Adipose tissue (tissue), 3 donors: Measurements from ENCODE around the gene NCEH1. TPM values are rescaled to one million over a fixed set of nuclear protein-coding genes. Genes with fewer than 3 reads are reported as not detected.

Experiments
- H3K27ac ChIP-seq: one replicate; pipeline ENCODE4 v1.5.1; 2013; ENCODE audit warnings: low read depth, low read length
- WGBS, 3 donors: extraction: QIAGEN DNeasy Blood & Tissue Kit; methylation state at CpG; one replicate each; pipeline ENCODE4 v1.1.7; 2013; 5-methylcytosine and 5-hydroxymethylcytosine counted together
- polyA plus RNA-seq, 3 donors: library from polyadenylated mRNA; stranded (reverse); fragments of 200-250 nt; gene quantifications; one replicate each; pipeline ENCODE4 v1.2.3, GENCODE V29; 2013
- donor health status: healthy with polysubstance abuse.
- donor health status: Bipolar disorder and iron deficiency.
- donor health status: healthy.

The NCEH1 gene
- polyA plus RNA-seq, 3 donors, result 2.0 to 3.0 (median 2.2) TPM

DNA sequence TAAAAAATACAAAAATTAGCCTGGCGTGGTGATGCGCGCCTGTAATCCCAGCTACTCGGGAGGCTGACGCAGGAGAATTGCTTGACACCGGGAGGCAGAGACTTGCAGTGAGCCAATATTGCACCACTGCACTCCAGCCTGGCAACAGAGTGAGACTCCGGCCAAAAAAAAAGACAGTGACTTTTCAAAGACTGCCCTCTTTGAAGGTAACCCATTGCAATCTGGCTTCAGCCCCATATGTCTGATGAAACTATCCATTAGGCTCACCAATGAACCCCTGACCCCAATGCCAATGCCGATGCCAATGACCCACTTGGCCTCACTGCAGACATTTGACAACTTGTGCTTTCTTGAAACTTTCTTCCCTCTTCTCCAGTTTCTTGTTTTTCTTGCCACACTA lies 54.3 kb downstream of the NCEH1 start:
- no peak overlapping the region for H3K27ac ChIP-seq
- WGBS, 3 donors, result 88 to 98% (median 89%) methylated on average over 8 of the region's 8 CpGs

DNA sequence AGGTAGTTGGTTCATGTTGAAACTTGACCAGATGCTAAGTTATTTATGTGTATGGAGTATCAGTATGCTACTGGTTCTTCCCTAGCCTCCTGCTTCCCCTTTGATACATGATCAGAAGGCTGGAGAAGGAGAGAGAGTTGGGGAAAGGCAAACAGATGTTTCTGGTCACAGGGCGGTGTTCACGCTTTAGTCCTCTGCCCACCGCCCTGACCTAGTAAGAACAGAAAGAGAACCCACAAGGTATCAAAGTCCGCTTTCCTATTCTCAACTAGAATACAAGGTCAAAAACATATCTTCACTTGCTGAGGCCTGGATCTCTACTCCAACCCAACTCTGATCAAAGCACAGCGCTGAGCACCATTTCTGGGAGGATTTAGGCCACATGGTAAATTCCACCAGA lies 55.5 kb downstream of the NCEH1 start:
- no peak overlapping the region for H3K27ac ChIP-seq
- WGBS, 3 donors, result 94 to 98% (median 95%) methylated on average over 5 of the region's 5 CpGs

GRCh38 chr3:172654470-172654869 lies 56.4 kb downstream of the NCEH1 start:
- 82 to 94% (median 93%) methylated on average over 5 of the region's 5 CpGs for WGBS, 3 donors
- no peak overlapping the region for H3K27ac ChIP-seq

- no peak overlapping the region for H3K27ac ChIP-seq
- WGBS, 3 donors, result 82 to 98% (median 94%) methylated on average over 2 of the region's 2 CpGs
These were observed 57.8 kb downstream of the NCEH1 start for GRCh38 chr3:172653004-172653572.

GRCh38 chr3:172651936-172652625 lies 58.8 kb downstream of the NCEH1 start:
- H3K27ac ChIP-seq, result no peak overlapping the region
- 0 to 50% (median 0%) methylated on average over 1 of the region's 1 CpG for WGBS, 3 donors

- H3K27ac ChIP-seq, result no peak overlapping the region
- WGBS, 3 donors, result 95 to 97% (median 96%) methylated on average over 6 of the region's 6 CpGs
These were observed 60.9 kb downstream of the NCEH1 start for GRCh38 chr3:172649987-172650386.

GRCh38 chr3:172648747-172649146 lies 62.1 kb downstream of the NCEH1 start:
- no peak overlapping the region for H3K27ac ChIP-seq
- WGBS, 3 donors, result 66 to 93% (median 74%) methylated on average over 9 of the region's 9 CpGs

- 53 to 89% (median 77%) methylated on average over 14 of the region's 14 CpGs for WGBS, 3 donors
- no peak overlapping the region for H3K27ac ChIP-seq
These were observed 63.0 kb downstream of the NCEH1 start for GRCh38 chr3:172647823-172648222.

DNA sequence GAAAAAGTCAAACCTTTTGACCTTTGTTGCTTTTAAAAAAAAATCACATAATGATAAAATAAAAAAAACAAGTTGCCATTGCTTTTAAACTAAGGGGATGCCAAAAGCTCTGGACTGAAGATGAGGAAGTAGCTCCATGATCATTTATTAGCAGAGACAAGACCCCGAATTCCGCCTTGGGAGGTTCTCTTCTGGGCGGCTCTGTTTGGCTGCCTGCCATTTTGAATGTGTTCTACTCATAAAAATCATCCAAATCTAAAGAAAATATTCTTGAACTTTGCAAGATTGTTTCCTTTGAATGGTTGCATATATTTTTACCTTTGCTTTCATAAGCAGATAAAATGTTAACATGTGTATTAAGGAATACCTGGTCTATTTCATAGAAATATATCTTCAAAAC lies 63.8 kb downstream of the NCEH1 start:
- 46 to 63% (median 59%) methylated on average over 3 of the region's 3 CpGs for WGBS, 3 donors
- H3K27ac ChIP-seq, result no peak overlapping the region

DNA sequence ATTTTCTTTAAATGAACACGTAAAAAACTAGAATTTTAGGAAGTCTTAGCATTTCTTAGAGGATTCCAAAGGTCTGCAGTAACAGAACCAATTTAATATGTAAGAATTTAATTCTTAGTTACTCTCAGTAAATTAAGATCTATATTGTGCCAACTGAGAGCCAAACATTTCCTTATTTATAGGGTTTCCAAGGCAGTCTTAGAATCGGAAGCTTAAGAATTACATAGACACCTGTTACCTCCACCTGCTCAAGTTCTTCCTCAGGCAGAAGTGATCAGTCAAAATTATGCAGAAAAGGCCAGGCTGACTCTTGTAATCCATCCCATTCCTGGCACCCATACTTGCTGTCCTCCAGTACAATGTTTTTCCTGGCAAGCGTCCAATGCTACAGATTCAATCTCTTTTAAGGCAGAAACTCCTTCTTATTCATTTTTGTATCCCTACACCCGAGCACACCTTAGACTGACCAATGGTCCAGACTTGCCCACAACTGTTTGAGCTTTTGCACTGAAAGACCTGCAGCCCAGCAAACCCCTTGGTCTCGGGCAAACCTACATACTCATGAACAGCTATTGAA lies 64.3 kb downstream of the NCEH1 start:
- WGBS, 3 donors, result 64 to 72% (median 68%) methylated on average over 5 of the region's 5 CpGs

GRCh38 chr3:172644258-172644657 lies 66.6 kb downstream of the NCEH1 start:
- WGBS, 3 donors, result 95 to 97% (median 97%) methylated on average over 3 of the region's 3 CpGs
- no peak overlapping the region for H3K27ac ChIP-seq

More for the DNA sequence above, 64.3 kb downstream of the NCEH1 start:
- H3K27ac ChIP-seq, result no peak overlapping the region

- no peak overlapping the region for H3K27ac ChIP-seq
- WGBS, 3 donors, result 66 to 77% (median 71%) methylated on average over 5 of the region's 5 CpGs
These were observed 67.2 kb downstream of the NCEH1 start for GRCh38 chr3:172643506-172644179.

DNA sequence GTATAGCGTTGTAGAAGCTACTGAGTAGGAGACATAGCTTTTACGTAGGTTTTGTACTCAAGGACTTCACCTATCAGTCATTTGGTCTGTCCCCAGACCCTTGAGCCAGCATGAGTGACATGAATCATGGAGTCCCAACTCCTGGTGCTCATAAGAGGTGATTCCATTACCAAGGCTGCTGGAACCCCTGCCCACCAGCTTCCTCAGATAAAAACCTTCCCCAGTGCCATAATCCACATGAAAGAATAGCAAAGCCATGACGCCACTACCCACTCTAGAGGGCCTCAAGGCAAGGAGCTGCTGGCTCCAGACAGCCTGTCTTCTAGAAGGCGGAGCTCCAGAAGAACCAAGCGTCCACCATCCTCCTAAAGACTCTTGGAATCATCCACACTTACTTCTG lies 69.6 kb downstream of the NCEH1 start:
- no peak overlapping the region for H3K27ac ChIP-seq
- 95 to 97% (median 96%) methylated on average over 5 of the region's 5 CpGs for WGBS, 3 donors

DNA sequence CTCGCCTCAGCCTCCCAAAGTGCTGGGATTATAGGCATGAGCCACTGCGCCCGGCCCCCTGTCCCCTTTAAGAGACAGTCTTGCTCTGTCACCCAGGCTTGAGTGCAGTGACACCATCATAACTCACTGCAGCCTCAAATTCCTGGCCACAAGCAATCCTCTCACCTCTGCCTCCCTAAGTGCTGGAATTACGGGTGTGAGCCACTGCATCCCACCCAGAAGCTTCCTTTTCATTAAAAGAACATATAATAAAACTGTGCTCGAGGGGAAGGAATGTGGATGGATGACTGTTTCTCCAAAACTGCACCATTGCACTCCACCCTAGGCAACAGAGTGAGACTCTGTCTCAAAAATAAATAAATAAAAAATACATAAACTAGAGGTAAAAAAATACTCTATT lies 70.1 kb downstream of the NCEH1 start:
- 87 to 95% (median 92%) methylated on average over 4 to 5 of the region's 5 CpGs for WGBS, 3 donors
- H3K27ac ChIP-seq, result no peak overlapping the region

DNA sequence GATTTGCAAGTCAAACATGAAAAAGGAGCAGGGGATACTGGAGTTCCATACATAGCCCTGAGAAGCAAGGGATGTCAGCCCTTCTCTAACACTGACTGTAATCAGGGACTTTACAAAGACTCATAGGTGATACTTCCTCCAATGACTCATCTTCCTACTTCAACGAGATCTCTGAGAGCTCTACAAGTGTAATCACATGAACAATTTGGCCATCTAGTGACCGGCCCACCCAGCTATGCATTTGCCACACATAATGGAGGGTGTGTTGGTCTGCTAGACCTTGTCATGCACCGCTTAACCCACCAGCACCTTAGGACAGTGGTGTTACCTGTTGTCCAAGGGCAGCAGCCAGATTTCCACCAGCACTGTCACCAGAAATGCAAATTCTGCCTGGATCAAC lies 75.3 kb downstream of the NCEH1 start:
- H3K27ac ChIP-seq, result no peak overlapping the region
- 73 to 87% (median 74%) methylated on average over 3 of the region's 3 CpGs for WGBS, 3 donors

- no peak overlapping the region for H3K27ac ChIP-seq
- 62 to 76% (median 66%) methylated on average over 3 of the region's 3 CpGs for WGBS, 3 donors
These were observed 75.9 kb downstream of the NCEH1 start for GRCh38 chr3:172634948-172635347.

GRCh38 chr3:172630316-172630715 lies 80.6 kb downstream of the NCEH1 start:
- 48 to 64% (median 54%) methylated on average over 1 of the region's 1 CpG for WGBS, 3 donors
- no peak overlapping the region for H3K27ac ChIP-seq

DNA sequence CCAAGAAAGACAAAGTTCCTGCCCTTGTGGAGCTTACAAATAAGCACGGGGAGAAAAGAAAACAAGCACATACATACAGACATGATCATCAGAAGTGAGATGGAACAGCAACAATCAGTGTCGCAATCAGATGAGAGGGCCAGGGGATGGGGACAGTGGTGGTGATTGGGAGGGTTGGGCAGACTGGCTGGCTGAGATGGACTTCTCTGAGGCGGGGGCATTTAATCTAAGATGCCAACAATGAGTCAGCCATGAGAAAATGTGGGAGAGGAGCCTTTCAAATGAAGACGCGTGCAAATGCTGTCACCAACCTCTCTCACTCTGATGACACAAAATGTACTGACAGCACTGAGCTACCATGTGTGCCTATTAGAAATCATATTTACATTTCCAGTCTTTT lies 81.4 kb downstream of the NCEH1 start:
- H3K27ac ChIP-seq, result no peak overlapping the region
- 85 to 92% (median 90%) methylated on average over 5 of the region's 5 CpGs for WGBS, 3 donors

DNA sequence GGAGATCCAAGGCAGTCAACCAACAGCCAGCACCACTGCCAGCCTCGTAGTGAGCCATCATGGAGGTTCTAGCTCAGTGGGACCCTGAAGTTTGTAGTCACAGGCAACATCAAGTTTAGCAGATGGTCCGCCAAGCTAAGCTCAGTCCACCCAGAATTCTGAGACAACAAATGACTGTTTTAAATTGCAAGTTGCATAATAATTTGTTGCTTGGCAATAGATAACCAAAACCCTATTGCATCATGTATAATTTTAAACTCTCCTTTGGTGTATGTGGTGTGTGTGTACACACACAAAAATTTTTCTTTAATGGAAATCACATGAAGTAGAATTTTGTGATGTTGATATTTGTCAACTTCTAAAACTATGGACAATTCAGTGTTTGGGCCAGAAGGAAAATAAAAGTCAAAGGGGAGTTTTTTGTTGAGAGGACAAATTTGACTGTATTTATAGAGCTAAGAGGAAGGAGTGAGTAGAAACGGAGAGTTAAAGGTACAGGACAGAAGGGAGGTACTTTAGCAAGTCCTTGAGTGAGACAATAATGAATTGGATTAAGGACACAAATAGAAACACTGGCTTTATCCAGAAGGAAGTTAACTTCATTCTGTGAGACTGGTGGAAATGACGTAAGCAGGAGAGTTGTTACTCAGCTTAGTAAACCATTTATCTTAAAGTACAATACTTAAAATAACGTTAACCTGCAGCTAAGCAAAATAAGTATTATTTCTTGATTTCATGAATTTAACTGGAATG lies 83.6 kb downstream of the NCEH1 start:
- no peak overlapping the region for H3K27ac ChIP-seq
- 45 to 74% (median 50%) methylated on average over 5 of the region's 5 CpGs for WGBS, 3 donors
